Activated B cell treated with CpG ODN at 0.5 μM for 24 hours (primary cell): ENCODE results near the gene LMOD1. TPM values are rescaled to one million over a fixed set of nuclear protein-coding genes. Genes with fewer than 3 reads are reported as not detected.
"Not testable (repeated sequence)": the region's sequence is repeated elsewhere in the genome, so short reads cannot be mapped to it uniquely, and the experiment has no call there.

Experiments
- ATAC-seq: fragments of 200-7000 bp; cut with Tn5 transposase; one replicate; pipeline ENCODE4 v1.10.0; 2021; ENCODE audit warnings: low read depth, mild to moderate bottlenecking, moderate library complexity
- CTCF ChIA-PET: fragments of 350-600 bp; sonication (Branson Sonifier 250); formaldehyde crosslinking; loops from one replicate; lab custom pipeline; 2021; ENCODE audit warnings: antibody characterized with exemption; lab: Charles Lee
- POLR2A ChIA-PET: fragments of 350-600 bp; sonication (Branson Sonifier 250); formaldehyde crosslinking; loops from one replicate; lab custom pipeline; 2021; ENCODE audit warnings: antibody characterized with exemption; lab: Charles Lee
- DNase-seq: peaks from one replicate; pipeline ENCODE4 v3.0.0; 2022
- H3K27ac Mint-ChIP-seq: one replicate; pipeline ENCODE4 v1.8.0; 2020; ENCODE audit warnings: mixed read lengths
- H3K27me3 Mint-ChIP-seq: one replicate; pipeline ENCODE4 v1.8.0; 2021; ENCODE audit warnings: mixed read lengths
- H3K36me3 Mint-ChIP-seq: one replicate; pipeline ENCODE4 v1.8.0; 2021; ENCODE audit warnings: low read depth, mixed read lengths
- H3K4me1 Mint-ChIP-seq: one replicate; pipeline ENCODE4 v1.8.0; 2021; ENCODE audit warnings: mixed read lengths
- H3K4me3 Mint-ChIP-seq: one replicate; pipeline ENCODE4 v1.8.0; 2020; ENCODE audit warnings: mild to moderate bottlenecking, mixed read lengths
- H3K9me3 Mint-ChIP-seq: one replicate; pipeline ENCODE4 v1.8.0; 2020; ENCODE audit warnings: mixed read lengths
- intact Hi-C: fragments of 100-400 bp; cut with micrococcal nuclease; formaldehyde crosslinking; loops from one replicate; pipeline ENCODE4 v1.15.1; 2024
- total RNA-seq: library from RNA; stranded (reverse); gene quantifications from 2 replicates; pipeline ENCODE4 v1.2.3, GENCODE V29; 2022
- TF ChIP-seq, protein P1 (sequence below): fragments of 200-600 bp; IDR thresholded peaks from one replicate; pipeline ENCODE4 v1.8.0; 2022; ENCODE audit warnings: antibody characterized with exemption, mild to moderate bottlenecking

The LMOD1 gene
- total RNA-seq, 1 donor from 2014 or later: not detected

DNA sequence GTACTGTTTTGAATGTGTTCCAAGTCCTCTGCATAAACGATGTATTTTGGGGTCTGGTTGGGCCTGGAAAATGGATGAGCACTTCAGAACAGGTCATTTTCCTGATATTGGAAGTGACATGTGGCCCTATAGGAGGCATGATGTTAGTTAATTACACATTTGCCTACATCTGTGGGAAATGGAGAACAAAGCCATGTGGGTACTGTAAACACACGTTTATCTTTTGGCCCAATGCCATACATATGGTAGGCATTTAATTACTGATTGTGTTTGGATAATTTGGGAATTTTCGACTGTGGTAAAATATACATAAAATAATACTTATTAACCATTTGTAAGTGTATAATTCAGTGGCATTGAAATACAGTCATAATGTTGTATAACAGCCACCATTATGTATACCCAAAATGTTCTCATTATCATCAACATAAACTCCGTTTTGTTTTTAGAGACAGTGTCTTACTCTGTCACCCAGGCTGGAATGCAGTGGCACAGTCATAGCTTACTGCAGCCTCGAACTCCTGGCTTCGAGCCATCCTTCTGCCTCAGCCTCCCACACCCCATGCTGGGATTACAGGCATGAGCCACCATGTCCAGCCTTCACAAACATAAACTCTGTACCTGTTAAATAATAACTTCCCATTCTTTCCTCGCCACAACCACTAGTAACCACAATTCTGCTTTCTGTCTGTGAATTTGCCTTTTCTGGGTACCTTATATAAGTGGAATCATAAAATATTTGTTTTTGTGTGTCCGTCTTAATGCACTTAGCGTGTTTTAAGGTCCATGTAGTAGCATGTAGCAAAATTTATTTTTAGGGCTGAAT lies 24.2 kb upstream of the LMOD1 start:
- Mint-ChIP-seq H3K4me3 (no peak overlapping the region), H3K9me3 (no peaks in the 10 kb centered on the region), H3K4me1 (no peaks in the 10 kb centered on the region), H3K27me3 (no peaks in the 10 kb centered on the region), H3K36me3 (peaks cover 49% of the 10 kb centered on the region), H3K27ac (no peak overlapping the region)
- ChIA-PET POLR2A (no interaction called here), CTCF (interaction anchor here (2.4 kb wide), 1 partner anchor 75 kb away, joined by 6 read pairs; no protein-coding TSS in a partner anchor)
- TF ChIP-seq, protein P1, sequence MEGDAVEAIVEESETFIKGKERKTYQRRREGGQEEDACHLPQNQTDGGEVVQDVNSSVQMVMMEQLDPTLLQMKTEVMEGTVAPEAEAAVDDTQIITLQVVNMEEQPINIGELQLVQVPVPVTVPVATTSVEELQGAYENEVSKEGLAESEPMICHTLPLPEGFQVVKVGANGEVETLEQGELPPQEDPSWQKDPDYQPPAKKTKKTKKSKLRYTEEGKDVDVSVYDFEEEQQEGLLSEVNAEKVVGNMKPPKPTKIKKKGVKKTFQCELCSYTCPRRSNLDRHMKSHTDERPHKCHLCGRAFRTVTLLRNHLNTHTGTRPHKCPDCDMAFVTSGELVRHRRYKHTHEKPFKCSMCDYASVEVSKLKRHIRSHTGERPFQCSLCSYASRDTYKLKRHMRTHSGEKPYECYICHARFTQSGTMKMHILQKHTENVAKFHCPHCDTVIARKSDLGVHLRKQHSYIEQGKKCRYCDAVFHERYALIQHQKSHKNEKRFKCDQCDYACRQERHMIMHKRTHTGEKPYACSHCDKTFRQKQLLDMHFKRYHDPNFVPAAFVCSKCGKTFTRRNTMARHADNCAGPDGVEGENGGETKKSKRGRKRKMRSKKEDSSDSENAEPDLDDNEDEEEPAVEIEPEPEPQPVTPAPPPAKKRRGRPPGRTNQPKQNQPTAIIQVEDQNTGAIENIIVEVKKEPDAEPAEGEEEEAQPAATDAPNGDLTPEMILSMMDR: no peak
- DNase-seq (no peak), ATAC-seq (no peak)
- intact Hi-C loops: no loop called here

DNA sequence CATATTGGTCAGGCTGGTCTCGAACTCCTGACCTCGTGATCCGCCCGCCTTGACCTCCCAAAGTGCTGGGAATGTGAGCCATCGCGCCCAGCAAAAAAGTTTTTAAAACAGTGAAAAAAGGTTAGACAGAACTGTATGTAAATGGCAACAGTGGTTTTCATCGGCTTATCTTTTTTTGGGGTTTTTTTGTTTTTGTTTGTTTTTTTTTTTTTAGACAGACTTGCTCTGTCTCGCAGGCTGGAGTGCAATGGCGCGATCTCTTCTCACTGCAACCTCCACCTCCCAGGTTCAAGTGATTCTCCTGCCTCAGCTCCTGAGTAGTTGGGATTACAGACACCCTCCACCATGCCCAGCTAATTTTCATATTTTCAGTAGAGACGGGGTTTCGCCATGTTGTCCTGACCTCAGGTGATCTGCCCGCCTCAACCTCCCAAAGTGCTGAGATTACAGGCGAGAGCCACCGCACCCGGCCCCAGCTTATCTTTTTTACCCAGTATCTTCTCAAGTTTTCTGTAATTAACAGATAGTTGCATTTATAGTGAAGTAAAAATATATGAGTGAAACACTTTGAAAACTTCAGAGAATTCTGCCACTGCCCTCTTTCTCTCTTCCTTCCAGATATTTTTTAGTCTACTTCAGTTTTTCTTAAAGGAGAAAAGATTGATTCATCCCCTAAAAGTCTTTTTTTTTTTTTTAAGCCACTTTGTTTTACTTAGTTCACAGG lies 22.0 kb upstream of the LMOD1 start:
- Mint-ChIP-seq H3K36me3 (peaks cover 62% of the 10 kb centered on the region), H3K4me3 (no peak overlapping the region), H3K4me1 (no peaks in the 10 kb centered on the region), H3K9me3 (no peaks in the 10 kb centered on the region), H3K27me3 (no peaks in the 10 kb centered on the region), H3K27ac (no peak overlapping the region)
- ATAC-seq (no peak), DNase-seq (no peak)
- POLR2A ChIA-PET: interaction anchor here (0.6 to 1.0 kb wide), 2 partner anchors 13 to 92 kb away, joined by 3 to 4 read pairs; partner anchors contain the start of gene TIMM17A
- CTCF ChIA-PET: interaction anchor here (0.7 to 2.4 kb wide), 2 partner anchors 72 to 91 kb away, joined by 3 to 6 read pairs; no protein-coding TSS in a partner anchor
- intact Hi-C loops: no loop called here
- TF ChIP-seq, protein P1: no peak

DNA sequence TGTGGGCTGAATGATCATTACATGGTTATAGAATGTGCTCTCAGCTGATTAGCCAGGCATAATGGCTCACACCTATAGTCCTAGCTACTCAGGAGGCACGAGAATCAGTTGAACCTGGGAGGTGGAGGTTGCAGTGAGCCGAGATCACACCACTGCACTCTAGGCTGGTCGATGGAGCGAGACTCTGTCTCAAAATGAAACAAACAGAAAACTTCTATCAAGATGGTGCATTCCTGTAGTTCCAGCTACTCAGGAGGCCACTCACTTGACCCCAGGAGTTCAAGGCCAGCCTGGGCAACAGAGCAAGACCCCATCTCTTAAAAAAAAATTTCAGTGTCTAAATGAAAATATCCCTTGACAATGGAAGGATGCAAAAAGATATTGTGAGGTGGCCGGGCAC lies 19.8 kb upstream of the LMOD1 start:
- H3K27me3 Mint-ChIP-seq: no peaks in the 10 kb centered on the region
- CTCF ChIA-PET: no interaction called here
- peaks cover 79% of the 10 kb centered on the region for H3K36me3 Mint-ChIP-seq

DNA sequence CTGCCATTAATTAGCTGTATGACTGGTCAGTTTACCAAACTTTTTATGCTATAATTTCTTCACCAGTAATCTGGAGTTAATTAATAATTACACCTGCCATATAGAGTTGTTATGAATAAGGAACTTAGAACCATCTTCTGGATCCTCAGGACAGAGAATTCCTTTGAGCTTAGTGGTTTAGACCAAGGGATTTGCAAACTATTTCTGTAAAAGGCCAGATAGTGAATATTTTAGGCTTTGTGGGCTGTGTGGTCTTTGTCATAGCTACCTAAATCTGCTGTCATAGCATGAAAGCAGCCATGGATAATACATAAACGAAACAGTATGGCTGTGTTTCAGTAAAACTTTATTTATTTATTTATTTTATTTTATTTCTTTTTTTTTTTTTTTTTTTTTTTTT lies 17.9 kb upstream of the LMOD1 start:
- H3K36me3 Mint-ChIP-seq: peaks cover 71% of the 10 kb centered on the region
- DNase-seq: no peak
- H3K27me3 Mint-ChIP-seq: no peaks in the 10 kb centered on the region
- ATAC-seq: no peak
- CTCF ChIA-PET: interaction anchor here (0.7 kb wide), 1 partner anchor 345 kb away, joined by 3 read pairs; no protein-coding TSS in a partner anchor
- no peak overlapping the region for H3K4me3 Mint-ChIP-seq
- intact Hi-C loops: no loop called here
- POLR2A ChIA-PET: interaction anchor here (0.7 to 1.5 kb wide), 2 partner anchors 9 to 182 kb away, joined by 9 to 12 read pairs; partner anchors contain the start of gene TIMM17A
- H3K27ac Mint-ChIP-seq: no peak overlapping the region
- H3K4me1 Mint-ChIP-seq: no peaks in the 10 kb centered on the region
- TF ChIP-seq, protein P1: no peak
- H3K9me3 Mint-ChIP-seq: no peaks in the 10 kb centered on the region

More for the DNA sequence above, 19.8 kb upstream of the LMOD1 start:
- Mint-ChIP-seq H3K27ac (no peak overlapping the region), H3K4me1 (no peaks in the 10 kb centered on the region), H3K4me3 (no peak overlapping the region), H3K9me3 (no peaks in the 10 kb centered on the region)
- TF ChIP-seq, protein P1: no peak
- ATAC-seq (no peak), DNase-seq (no peak)
- POLR2A ChIA-PET: interaction anchor here (0.6 kb wide), 1 partner anchor 782 kb away, joined by 3 read pairs; no protein-coding TSS in a partner anchor
- intact Hi-C loops: no loop called here

DNA sequence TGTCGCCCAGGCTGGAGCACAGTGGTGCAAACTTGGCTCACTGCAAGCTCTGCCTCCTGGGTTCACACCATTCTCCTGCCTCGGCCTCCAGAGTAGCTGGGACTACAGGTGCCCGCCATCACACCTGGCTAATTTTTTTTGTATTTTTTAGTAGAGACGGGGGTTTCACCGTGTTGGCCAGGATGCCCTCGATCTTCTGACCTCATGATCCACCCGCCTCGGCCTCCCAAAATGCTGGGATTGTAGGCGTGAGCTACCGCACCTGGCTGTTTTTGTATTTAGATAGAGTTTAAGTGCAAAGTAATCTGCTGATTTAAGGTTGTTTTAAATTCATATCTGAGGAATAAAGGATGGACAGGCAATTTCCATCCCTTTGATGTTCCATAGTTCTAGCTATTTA lies 16.0 kb upstream of the LMOD1 start:
- peaks cover 71% of the 10 kb centered on the region for H3K36me3 Mint-ChIP-seq
- intact Hi-C loops, POLR2A ChIA-PET, ATAC-seq, H3K27ac Mint-ChIP-seq, DNase-seq, H3K27me3 Mint-ChIP-seq, H3K9me3 Mint-ChIP-seq, H3K4me1 Mint-ChIP-seq, H3K4me3 Mint-ChIP-seq, CTCF ChIA-PET: not testable (repeated sequence)
